ENCODE results near the gene COL13A1. TPM values are rescaled to one million over a fixed set of nuclear protein-coding genes. Genes with fewer than 3 reads are reported as not detected.

COL13A1 gene
- total RNA-seq, 6 experiments from 2014 or later, result 0.18 to 0.44 (median 0.30) TPM; not detected in 2

- ATAC-seq (peak in 2 of 4 donors; percentile 10 to 28), DNase-seq (no peak)
- Histone ChIP-seq H3K36me3 (no peaks in the 10 kb centered on the region), H3K27me3 (no peaks in the 10 kb centered on the region), H3K9me3 (no peaks in the 10 kb centered on the region), H3K27ac (no peak overlapping the region), H3K4me1 (no peaks in the 10 kb centered on the region), H3K4me3 (no peak overlapping the region)
- TF ChIP-seq POLR2A (IDR thresholded peaks at IDR 0.05), result no peak
- TF ChIP-seq, protein P1, sequence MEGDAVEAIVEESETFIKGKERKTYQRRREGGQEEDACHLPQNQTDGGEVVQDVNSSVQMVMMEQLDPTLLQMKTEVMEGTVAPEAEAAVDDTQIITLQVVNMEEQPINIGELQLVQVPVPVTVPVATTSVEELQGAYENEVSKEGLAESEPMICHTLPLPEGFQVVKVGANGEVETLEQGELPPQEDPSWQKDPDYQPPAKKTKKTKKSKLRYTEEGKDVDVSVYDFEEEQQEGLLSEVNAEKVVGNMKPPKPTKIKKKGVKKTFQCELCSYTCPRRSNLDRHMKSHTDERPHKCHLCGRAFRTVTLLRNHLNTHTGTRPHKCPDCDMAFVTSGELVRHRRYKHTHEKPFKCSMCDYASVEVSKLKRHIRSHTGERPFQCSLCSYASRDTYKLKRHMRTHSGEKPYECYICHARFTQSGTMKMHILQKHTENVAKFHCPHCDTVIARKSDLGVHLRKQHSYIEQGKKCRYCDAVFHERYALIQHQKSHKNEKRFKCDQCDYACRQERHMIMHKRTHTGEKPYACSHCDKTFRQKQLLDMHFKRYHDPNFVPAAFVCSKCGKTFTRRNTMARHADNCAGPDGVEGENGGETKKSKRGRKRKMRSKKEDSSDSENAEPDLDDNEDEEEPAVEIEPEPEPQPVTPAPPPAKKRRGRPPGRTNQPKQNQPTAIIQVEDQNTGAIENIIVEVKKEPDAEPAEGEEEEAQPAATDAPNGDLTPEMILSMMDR (IDR thresholded peaks at IDR 0.05), result no peak
- WGBS (ENCODE audit: insufficient coverage, low coverage, low lambda C conversion rate, missing lambda C conversion rate), result 76% methylated on average over 4 of the region's 17 CpGs
- intact Hi-C loops (cut with DNase I), result no loop called here
Measured at GRCh38 chr10:69961881-69962745, 160.4 kb downstream of the COL13A1 start.

- ATAC-seq (no peak), DNase-seq (no peak)
- TF ChIP-seq, protein P1 (IDR thresholded peaks at IDR 0.05), result no peak
- no peak for TF ChIP-seq POLR2A (IDR thresholded peaks at IDR 0.05)
- WGBS (ENCODE audit: insufficient coverage, low coverage, low lambda C conversion rate, missing lambda C conversion rate), result 52% methylated on average over 2 of the region's 3 CpGs
- H3K4me3 ChIP-seq, result no peak overlapping the region
- no peaks in the 10 kb centered on the region for H3K4me1 ChIP-seq
- no peaks in the 10 kb centered on the region for H3K27me3 ChIP-seq
- intact Hi-C loops (cut with DNase I), result no loop called here
- H3K36me3 ChIP-seq, result no peaks in the 10 kb centered on the region
- H3K27ac ChIP-seq, result no peak overlapping the region
- H3K9me3 ChIP-seq, result no peaks in the 10 kb centered on the region
Measured at GRCh38 chr10:69962746-69963135, 161.0 kb downstream of the COL13A1 start.

GRCh38 chr10:69963178-69963834 is 161.6 kb downstream of the COL13A1 start:
- 84% methylated on average over 5 of the region's 7 CpGs for WGBS (ENCODE audit: insufficient coverage, low coverage, low lambda C conversion rate, missing lambda C conversion rate)

GRCh38 chr10:69963835-69964710 is 162.4 kb downstream of the COL13A1 start:
- no peak for TF ChIP-seq POLR2A (IDR thresholded peaks at IDR 0.05)
- TF ChIP-seq, protein P1 (IDR thresholded peaks at IDR 0.05), result no peak
- 49% methylated on average over 4 of the region's 13 CpGs for WGBS (ENCODE audit: insufficient coverage, low coverage, low lambda C conversion rate, missing lambda C conversion rate)
- no peak overlapping the region for H3K27ac ChIP-seq
- no peak for DNase-seq
- ATAC-seq, result no peak
- H3K4me1 ChIP-seq, result no peaks in the 10 kb centered on the region
- H3K36me3 ChIP-seq, result no peaks in the 10 kb centered on the region
- H3K4me3 ChIP-seq, result no peak overlapping the region
- intact Hi-C loops (cut with DNase I), result no loop called here
- no peaks in the 10 kb centered on the region for H3K9me3 ChIP-seq
- no peaks in the 10 kb centered on the region for H3K27me3 ChIP-seq

More at GRCh38 chr10:69963178-69963834, 161.6 kb downstream of the COL13A1 start:
- no peaks in the 10 kb centered on the region for H3K27me3 ChIP-seq
- ATAC-seq (no peak), DNase-seq (no peak)
- TF ChIP-seq, protein P1 (IDR thresholded peaks at IDR 0.05), result no peak
- no peak for TF ChIP-seq POLR2A (IDR thresholded peaks at IDR 0.05)
- no peak overlapping the region for H3K4me3 ChIP-seq
- H3K27ac ChIP-seq, result no peak overlapping the region
- no peaks in the 10 kb centered on the region for H3K4me1 ChIP-seq
- intact Hi-C loops (cut with DNase I), result no loop called here
- no peaks in the 10 kb centered on the region for H3K9me3 ChIP-seq
- no peaks in the 10 kb centered on the region for H3K36me3 ChIP-seq
